Spinal cord (tissue), 10 donors: ENCODE results near the gene PLCH1. TPM values are rescaled to one million over a fixed set of nuclear protein-coding genes. Genes with fewer than 3 reads are reported as not detected.
A peak's percentile ranks its signal among the peaks of the same experiment; 100 is the strongest.

ENCODE experiments used
- DNase-seq, 6 donors: peaks; one replicate each; pipeline versions ENCODE4 v3.0.0 to v3.0.0-alpha.2; 2013 to 2015; ENCODE audit warnings: low spot score in 6 of 6, low read depth in 4 of 6
- H3K27ac ChIP-seq: one replicate; pipeline ENCODE4 v1.5.1; 2013; ENCODE audit warnings: low read depth, low read length, control low read depth
- H3K27me3 ChIP-seq: one replicate; pipeline ENCODE4 v1.6.1; 2013; ENCODE audit warnings: low read length; ENCODE audit not compliant: control insufficient read depth, insufficient read depth
- H3K36me3 ChIP-seq: one replicate; pipeline ENCODE4 v1.6.1; 2013; ENCODE audit warnings: low read length; ENCODE audit not compliant: control insufficient read depth, insufficient read depth
- H3K4me1 ChIP-seq: one replicate; pipeline ENCODE4 v1.6.1; 2013; ENCODE audit warnings: low read length; ENCODE audit not compliant: control insufficient read depth, insufficient read depth
- H3K4me3 ChIP-seq: one replicate; pipeline ENCODE4 v1.5.1; 2013; ENCODE audit warnings: low read depth, low read length, control low read depth
- H3K9me3 ChIP-seq: one replicate; pipeline ENCODE4 v1.6.1; 2013; ENCODE audit warnings: low read length; ENCODE audit not compliant: control insufficient read depth, insufficient read depth
- WGBS: methylation state at CpG from one replicate; pipeline ENCODE4 v1.1.5; 2013; ENCODE audit warnings: missing lambda C conversion rate; ENCODE audit not compliant: insufficient coverage; 5-methylcytosine and 5-hydroxymethylcytosine counted together
- polyA plus RNA-seq, 2 donors: library from polyadenylated mRNA; unstranded; fragments of 120-200 nt; gene quantifications; one replicate each; pipeline ENCODE4 v1.2.1, GENCODE V29; 2013; ENCODE audit not compliant: insufficient read length in 2 of 2
- total RNA-seq, 2 donors: library from RNA; depleted of rRNA in 1 of 2; stranded (reverse); fragments of 120-200 nt in 1 of 2; fragments of >200 nt in 1 of 2; gene quantifications; one replicate each; pipeline versions ENCODE4 v1.2.3 to v1.2.4, GENCODE V29; 2013 to 2014
- donor health status: healthy.

The PLCH1 gene
- total and polyA plus RNA-seq, 4 donors = 10.2 to 20.6 (median 12.9) TPM

DNA sequence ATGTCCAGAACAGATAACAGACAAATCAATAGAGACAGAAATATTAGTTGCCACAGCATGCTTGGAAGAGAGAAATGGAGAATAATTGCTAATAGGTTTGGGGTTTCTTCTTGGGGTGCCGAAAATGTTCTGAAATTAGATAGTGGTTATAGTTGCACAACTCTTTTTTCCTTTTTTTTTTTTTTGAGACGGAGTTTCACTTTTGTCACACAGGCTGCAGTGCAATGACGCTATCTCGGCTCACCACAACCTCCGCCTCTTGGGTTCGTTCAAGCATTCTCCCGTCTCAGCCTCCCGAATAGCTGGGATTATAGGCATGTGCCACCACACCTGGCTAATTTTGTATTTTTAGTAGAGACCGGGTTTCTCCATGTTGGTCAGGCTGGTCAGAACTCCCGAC is 163.3 kb downstream of the PLCH1 start:
- DNase-seq = no peak
- WGBS = 100% methylated on average over 2 of the region's 10 CpGs
- no peaks in the 10 kb centered on the region for H3K27me3 ChIP-seq
- H3K4me1 ChIP-seq = no peaks in the 10 kb centered on the region
- no peak overlapping the region for H3K4me3 ChIP-seq
- no peaks in the 10 kb centered on the region for H3K36me3 ChIP-seq
- no peak overlapping the region for H3K27ac ChIP-seq
- H3K9me3 ChIP-seq = no peaks in the 10 kb centered on the region

DNA sequence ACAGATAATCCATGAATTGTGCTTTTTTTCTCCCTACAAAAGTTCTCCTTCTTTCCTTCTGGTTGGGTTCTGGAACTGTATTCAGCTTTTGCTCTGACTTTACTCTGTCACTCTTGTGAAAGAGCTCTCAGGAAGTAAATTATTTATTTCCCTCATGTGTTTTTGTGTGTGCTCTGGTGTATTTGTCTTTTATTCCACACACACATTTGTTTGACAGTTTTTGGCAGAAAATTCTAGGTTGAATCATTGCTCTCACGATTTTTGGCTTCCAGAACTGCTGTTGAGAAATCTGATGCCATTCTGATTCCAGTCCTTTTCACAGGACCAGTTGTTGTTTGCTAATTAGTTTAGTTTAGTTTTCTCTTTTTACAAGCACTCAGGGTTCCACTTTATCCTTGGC is 172.8 kb downstream of the PLCH1 start:
- H3K27me3 ChIP-seq = no peaks in the 10 kb centered on the region
- H3K27ac ChIP-seq = no peak overlapping the region
- no peaks in the 10 kb centered on the region for H3K4me1 ChIP-seq
- H3K4me3 ChIP-seq = no peak overlapping the region
- WGBS = no CpG with 5 or more reads among the region's 1 CpG
- peak; percentile 13 to 82 (median 28) for DNase-seq
- H3K36me3 ChIP-seq = no peaks in the 10 kb centered on the region
- H3K9me3 ChIP-seq = no peaks in the 10 kb centered on the region

DNA sequence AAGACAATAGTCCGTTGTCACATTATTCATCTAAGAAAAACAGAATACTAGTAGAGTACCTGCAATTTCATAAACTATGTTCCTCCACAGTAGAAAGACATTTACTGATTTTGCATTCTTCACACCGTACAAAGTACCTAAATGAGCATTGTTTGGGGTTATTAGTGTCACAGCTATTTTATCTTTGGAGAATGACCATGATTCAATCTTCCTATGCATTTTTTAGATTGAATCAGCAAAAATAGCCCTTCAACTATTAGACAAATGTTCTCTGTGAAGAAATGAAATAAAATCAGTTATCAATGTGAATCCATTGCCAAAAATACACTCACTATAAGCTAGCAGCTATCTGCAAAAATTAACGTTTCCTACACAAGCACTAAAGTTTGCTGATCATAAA is 176.6 kb downstream of the PLCH1 start:
- Histone ChIP-seq H3K27me3 (no peaks in the 10 kb centered on the region), H3K9me3 (no peaks in the 10 kb centered on the region), H3K27ac (no peak overlapping the region), H3K4me1 (no peaks in the 10 kb centered on the region), H3K4me3 (no peak overlapping the region), H3K36me3 (peaks cover 3% of the 10 kb centered on the region)
- no peak for DNase-seq
- no CpG with 5 or more reads among the region's 3 CpGs for WGBS

- Histone ChIP-seq H3K27me3 (no peaks in the 10 kb centered on the region), H3K4me1 (no peaks in the 10 kb centered on the region), H3K36me3 (peaks cover 3% of the 10 kb centered on the region), H3K9me3 (no peaks in the 10 kb centered on the region), H3K4me3 (no peak overlapping the region), H3K27ac (no peak overlapping the region)
- WGBS = 100% methylated on average over 1 of the region's 1 CpG
- DNase-seq = no peak
Measured at GRCh38 chr3:155560594-155560993, 184.3 kb downstream of the PLCH1 start.

DNA sequence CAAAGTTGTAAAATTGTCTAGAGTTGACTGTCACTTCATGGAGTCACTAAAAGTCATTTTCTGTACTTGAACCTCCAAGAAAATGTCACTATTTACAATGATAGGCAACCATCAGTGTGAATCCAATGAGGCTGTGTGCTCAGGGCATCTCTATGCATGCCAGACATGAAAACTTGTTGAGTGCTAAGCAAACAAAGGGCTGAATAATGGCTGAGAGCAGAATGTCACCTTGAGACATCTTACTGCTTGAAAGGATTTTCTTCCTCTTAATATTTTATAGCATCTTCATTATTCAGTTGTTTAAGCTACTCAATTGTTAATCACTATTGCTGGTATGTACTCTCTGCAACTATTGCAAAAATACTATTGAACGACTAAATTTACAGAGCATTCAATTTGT is 184.7 kb downstream of the PLCH1 start:
- Histone ChIP-seq H3K4me3 (no peak overlapping the region), H3K4me1 (no peaks in the 10 kb centered on the region), H3K27me3 (no peaks in the 10 kb centered on the region), H3K9me3 (no peaks in the 10 kb centered on the region), H3K36me3 (peaks cover 3% of the 10 kb centered on the region), H3K27ac (no peak overlapping the region)
- no peak for DNase-seq
- WGBS = no CpG with 5 or more reads among the region's 1 CpG

- Histone ChIP-seq H3K27ac (no peak overlapping the region), H3K27me3 (no peaks in the 10 kb centered on the region)
Measured at GRCh38 chr3:155556531-155556930, 188.3 kb downstream of the PLCH1 start.

GRCh38 chr3:155555479-155556060 is 189.3 kb downstream of the PLCH1 start:
- Histone ChIP-seq H3K4me3 (no peak overlapping the region), H3K27me3 (no peaks in the 10 kb centered on the region), H3K9me3 (no peaks in the 10 kb centered on the region), H3K36me3 (no peaks in the 10 kb centered on the region), H3K4me1 (no peaks in the 10 kb centered on the region), H3K27ac (no peak overlapping the region)
- 100% methylated on average over 1 of the region's 2 CpGs for WGBS
- no peak for DNase-seq

More at GRCh38 chr3:155556531-155556930, 188.3 kb downstream of the PLCH1 start:
- H3K4me3 ChIP-seq = no peak overlapping the region
- no peaks in the 10 kb centered on the region for H3K4me1 ChIP-seq
- H3K9me3 ChIP-seq = no peaks in the 10 kb centered on the region
- DNase-seq = no peak
- no peaks in the 10 kb centered on the region for H3K36me3 ChIP-seq
- WGBS = 100% methylated on average over 3 of the region's 4 CpGs

GRCh38 chr3:155554777-155555451 is 190.0 kb downstream of the PLCH1 start:
- no peaks in the 10 kb centered on the region for H3K4me1 ChIP-seq
- H3K4me3 ChIP-seq = no peak overlapping the region
- no peaks in the 10 kb centered on the region for H3K36me3 ChIP-seq
- no CpG with 5 or more reads among the region's 4 CpGs for WGBS
- H3K9me3 ChIP-seq = no peaks in the 10 kb centered on the region
- H3K27ac ChIP-seq = no peak overlapping the region
- no peaks in the 10 kb centered on the region for H3K27me3 ChIP-seq
- DNase-seq = no peak

- no peak for DNase-seq
- Histone ChIP-seq H3K27ac (no peak overlapping the region), H3K4me1 (no peaks in the 10 kb centered on the region), H3K27me3 (no peaks in the 10 kb centered on the region), H3K9me3 (no peaks in the 10 kb centered on the region), H3K36me3 (no peaks in the 10 kb centered on the region), H3K4me3 (no peak overlapping the region)
- 91% methylated on average over 1 of the region's 4 CpGs for WGBS
Measured at GRCh38 chr3:155553780-155554179, 191.1 kb downstream of the PLCH1 start.

GRCh38 chr3:155553326-155553725 is 191.5 kb downstream of the PLCH1 start:
- Histone ChIP-seq H3K9me3 (no peaks in the 10 kb centered on the region), H3K27me3 (no peaks in the 10 kb centered on the region), H3K4me1 (no peaks in the 10 kb centered on the region), H3K4me3 (no peak overlapping the region), H3K27ac (no peak overlapping the region), H3K36me3 (no peaks in the 10 kb centered on the region)
- no CpG with 5 or more reads among the region's 4 CpGs for WGBS
- no peak for DNase-seq
